Keratinocyte (primary cell): ENCODE results near the gene ISM1. TPM values are rescaled to one million over a fixed set of nuclear protein-coding genes. Genes with fewer than 3 reads are reported as not detected.

ENCODE experiments used
- DNase-seq: peaks from one replicate; pipeline ENCODE4 v3.0.0-alpha.2; 2011; ENCODE audit warnings: low read depth, missing footprints, low spot score
- FAIRE-seq: peaks from 2 replicates; lab custom pipeline; 2011; peaks lifted over from hg19 to GRCh38; lab: Jason Lieb, UNC
- H2AFZ ChIP-seq: 2 replicates; pipeline ENCODE4 v1.6.0; 2012; ENCODE audit warnings: low read length, control low read depth, inconsistent platforms; ENCODE audit not compliant: control insufficient read depth
- H3K27ac ChIP-seq: 2 replicates; pipeline ENCODE4 v1.5.1; 2011; ENCODE audit warnings: low read length; ENCODE audit not compliant: control insufficient read depth, insufficient read depth
- H3K27me3 ChIP-seq: 3 replicates; pipeline ENCODE4 v1.6.0; 2011; ENCODE audit warnings: low read length; ENCODE audit not compliant: control insufficient read depth, insufficient read depth; ENCODE audit errors: extremely low read depth
- H3K36me3 ChIP-seq, 2 experiments: 2 replicates in 1 of 2; 3 replicates in 1 of 2; pipeline ENCODE4 v1.5.1; 2011; ENCODE audit warnings: low read length in 2 of 2, mild to moderate bottlenecking in 1 of 2; ENCODE audit not compliant: control insufficient read depth in 2 of 2, insufficient read depth in 2 of 2; ENCODE audit errors: extremely low read depth in 1 of 2
- H3K4me1 ChIP-seq: 3 replicates; pipeline ENCODE4 v1.5.1; 2011; ENCODE audit warnings: low read length; ENCODE audit not compliant: control insufficient read depth, insufficient read depth; ENCODE audit errors: extremely low read depth
- H3K4me2 ChIP-seq: 3 replicates; pipeline ENCODE4 v1.6.0; 2011; ENCODE audit warnings: low read depth, low read length; ENCODE audit not compliant: control insufficient read depth, insufficient read depth; ENCODE audit errors: extremely low read depth
- H3K4me3 ChIP-seq, 3 experiments: fragments of 200-600 bp in 1 of 3; sonication (generic) in 1 of 3; 2 replicates in 2 of 3; 3 replicates in 1 of 3; pipeline ENCODE4 v1.5.1; 2011 to 2016; ENCODE audit warnings: low read length in 3 of 3, mild to moderate bottlenecking in 3 of 3, control low read depth in 2 of 3, inconsistent platforms in 1 of 3, low read depth in 1 of 3, mixed read lengths in 1 of 3, mixed run types in 1 of 3, moderate library complexity in 1 of 3; ENCODE audit not compliant: control insufficient read depth in 2 of 3, insufficient read depth in 2 of 3; ENCODE audit errors: extremely low read depth in 1 of 3
- H3K79me2 ChIP-seq: 2 replicates; pipeline ENCODE4 v1.6.0; 2012; ENCODE audit warnings: low read length; ENCODE audit not compliant: control insufficient read depth, insufficient read depth
- H3K9ac ChIP-seq: 3 replicates; pipeline ENCODE4 v1.6.0; 2011; ENCODE audit warnings: low read length; ENCODE audit not compliant: control insufficient read depth, insufficient read depth; ENCODE audit errors: extremely low read depth
- H3K9me1 ChIP-seq: 3 replicates; pipeline ENCODE4 v1.6.0; 2011; ENCODE audit warnings: low read length; ENCODE audit not compliant: control insufficient read depth, insufficient read depth; ENCODE audit errors: extremely low read depth
- H3K9me3 ChIP-seq: 2 replicates; pipeline ENCODE4 v1.5.1; 2012; ENCODE audit warnings: low read depth, low read length; ENCODE audit not compliant: control insufficient read depth
- H4K20me1 ChIP-seq: 3 replicates; pipeline ENCODE4 v1.6.0; 2011; ENCODE audit warnings: low read length; ENCODE audit not compliant: control insufficient read depth, insufficient read depth; ENCODE audit errors: extremely low read depth
- EZH2 ChIP-seq: IDR thresholded peaks from one replicate; pipeline ENCODE4 v1.6.1; 2012; ENCODE audit warnings: inconsistent platforms, mild to moderate bottlenecking, low read length, moderate library complexity
- dilution Hi-C: fragments of 300-500 bp; cut with MboI; formaldehyde crosslinking; loops from one replicate; pipeline ENCODE4 v1.7.0; 2020; ENCODE audit warnings: low sequenced_read_pairs; ENCODE audit not compliant: extremely low pct_ligation_motif_present
- polyA plus RNA-seq, 5 experiments: library from polyadenylated mRNA; depleted of rRNA in 3 of 5; stranded (reverse) in 3 of 5; stranded (forward) in 1 of 5; unstranded in 1 of 5; fragments of >200 nt; gene quantifications; 1 replicate in 1 of 5; 2 replicates in 3 of 5; 3 replicates in 1 of 5; pipeline versions ENCODE4 v1.2.1 to v1.2.3, GENCODE V29; 2011 to 2012; ENCODE audit warnings: missing spikeins in 2 of 5, low read depth in 1 of 5, low replicate concordance in 1 of 5
- TF ChIP-seq, protein P1 (sequence below), 3 experiments: IDR thresholded peaks in 1 of 3; conservative IDR thresholded peaks in 1 of 3; optimal IDR thresholded peaks in 1 of 3; 2 replicates in 2 of 3; 3 replicates in 1 of 3; pipeline versions ENCODE3 to v1.5.1; 2011; ENCODE audit warnings: low read length in 3 of 3, mild to moderate bottlenecking in 3 of 3, moderate library complexity in 2 of 3, control low read depth in 1 of 3, inconsistent platforms in 1 of 3; ENCODE audit not compliant: insufficient read depth in 2 of 3; ENCODE audit errors: extremely low read depth in 1 of 3

Gene ISM1
- polyA plus RNA-seq, 1 donor (not counting 4 experiments of a cell fraction or from before 2014, with no cell fraction given) = 3.3 TPM

DNA sequence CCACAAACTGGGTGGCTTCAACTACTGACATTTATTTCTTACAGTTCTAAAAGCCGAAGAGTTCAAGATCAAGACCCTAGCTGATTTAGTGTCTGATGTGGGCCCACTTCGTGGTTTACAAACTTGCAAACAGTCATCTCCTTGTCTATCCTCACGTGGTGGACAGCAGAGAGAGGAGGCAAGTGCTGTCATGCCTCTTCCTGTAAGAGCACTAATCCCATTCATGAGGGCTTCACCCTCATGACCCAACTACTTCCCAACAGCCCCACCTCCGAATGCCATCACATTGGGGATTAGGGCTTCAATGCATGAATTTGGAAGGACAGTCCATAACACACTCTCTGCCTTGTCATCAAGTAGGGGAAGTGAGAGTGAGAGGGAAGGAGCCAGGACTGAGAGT lies 15.6 kb upstream of the ISM1 start:
- Histone ChIP-seq H4K20me1 (no peaks in the 10 kb centered on the region), H3K4me2 (no peak overlapping the region), H3K9me3 (no peaks in the 10 kb centered on the region), H3K9ac (no peak overlapping the region), H3K79me2 (no peaks in the 10 kb centered on the region), H3K27ac (no peak overlapping the region), H2AFZ (no peak overlapping the region), H3K9me1 (no peaks in the 10 kb centered on the region), H3K4me1 (peaks cover 6% of the 10 kb centered on the region), H3K27me3 (no peaks in the 10 kb centered on the region), H3K36me3 (no peaks in the 10 kb centered on the region), H3K4me3 (no peak overlapping the region)
- DNase-seq (no peak), FAIRE-seq (no peak)
- dilution Hi-C loops = no loop called here
- TF ChIP-seq, protein P1, sequence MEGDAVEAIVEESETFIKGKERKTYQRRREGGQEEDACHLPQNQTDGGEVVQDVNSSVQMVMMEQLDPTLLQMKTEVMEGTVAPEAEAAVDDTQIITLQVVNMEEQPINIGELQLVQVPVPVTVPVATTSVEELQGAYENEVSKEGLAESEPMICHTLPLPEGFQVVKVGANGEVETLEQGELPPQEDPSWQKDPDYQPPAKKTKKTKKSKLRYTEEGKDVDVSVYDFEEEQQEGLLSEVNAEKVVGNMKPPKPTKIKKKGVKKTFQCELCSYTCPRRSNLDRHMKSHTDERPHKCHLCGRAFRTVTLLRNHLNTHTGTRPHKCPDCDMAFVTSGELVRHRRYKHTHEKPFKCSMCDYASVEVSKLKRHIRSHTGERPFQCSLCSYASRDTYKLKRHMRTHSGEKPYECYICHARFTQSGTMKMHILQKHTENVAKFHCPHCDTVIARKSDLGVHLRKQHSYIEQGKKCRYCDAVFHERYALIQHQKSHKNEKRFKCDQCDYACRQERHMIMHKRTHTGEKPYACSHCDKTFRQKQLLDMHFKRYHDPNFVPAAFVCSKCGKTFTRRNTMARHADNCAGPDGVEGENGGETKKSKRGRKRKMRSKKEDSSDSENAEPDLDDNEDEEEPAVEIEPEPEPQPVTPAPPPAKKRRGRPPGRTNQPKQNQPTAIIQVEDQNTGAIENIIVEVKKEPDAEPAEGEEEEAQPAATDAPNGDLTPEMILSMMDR (optimal IDR thresholded peaks at IDR 0.05 in 1 of 3, IDR thresholded peaks at IDR 0.05 in 1 of 3, conservative IDR thresholded peaks at IDR 0.05 in 1 of 3; ENCODE audit: extremely low read depth in 1 of 3, insufficient read depth in 2 of 3, low read length in 3 of 3) = no peak
- no peak for TF ChIP-seq EZH2

DNA sequence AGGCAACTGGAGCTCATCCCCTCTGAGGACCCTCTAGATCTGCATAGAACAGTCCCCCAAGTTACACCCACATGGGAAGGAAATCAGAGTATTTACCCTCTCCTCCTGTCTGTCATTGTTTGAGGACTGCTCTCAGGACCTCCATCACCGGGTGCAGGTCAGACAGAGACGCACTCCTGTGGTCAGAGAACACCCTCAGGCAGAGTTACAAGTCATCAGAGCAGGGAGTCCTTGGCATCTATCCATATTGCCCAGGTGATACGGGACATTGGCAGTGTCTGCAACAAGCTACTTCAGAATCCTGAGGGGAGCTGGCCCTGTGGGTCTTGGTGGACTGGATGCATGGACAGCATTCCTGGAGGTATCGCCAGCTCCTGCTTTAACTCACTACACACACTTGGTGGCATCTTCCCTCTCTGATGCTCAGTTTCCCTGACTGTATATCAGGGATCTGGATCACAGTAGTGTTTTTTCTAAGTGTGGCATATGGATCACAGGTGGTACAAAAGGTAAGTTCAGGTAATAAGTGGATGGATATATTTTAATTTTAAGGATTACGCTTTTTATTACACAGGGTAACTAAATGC lies 15.1 kb upstream of the ISM1 start:
- no peaks in the 10 kb centered on the region for H3K79me2 ChIP-seq
- H3K4me1 ChIP-seq = peaks cover 6% of the 10 kb centered on the region

More for the DNA sequence above, 15.1 kb upstream of the ISM1 start:
- Histone ChIP-seq H4K20me1 (no peaks in the 10 kb centered on the region), H3K9me1 (no peaks in the 10 kb centered on the region), H3K27ac (no peak overlapping the region), H3K4me3 (no peak overlapping the region), H3K27me3 (no peaks in the 10 kb centered on the region), H3K9me3 (no peaks in the 10 kb centered on the region), H3K4me2 (no peak overlapping the region), H3K9ac (no peak overlapping the region), H3K36me3 (no peaks in the 10 kb centered on the region), H2AFZ (no peak overlapping the region)
- peak; percentile 15 for DNase-seq
- TF ChIP-seq, protein P1 (optimal IDR thresholded peaks at IDR 0.05 in 1 of 3, IDR thresholded peaks at IDR 0.05 in 1 of 3, conservative IDR thresholded peaks at IDR 0.05 in 1 of 3; ENCODE audit: extremely low read depth in 1 of 3, insufficient read depth in 2 of 3, low read length in 3 of 3) = peak in 1 of 3 experiments; percentile 39
- no peak for TF ChIP-seq EZH2
- FAIRE-seq = peak; percentile 72
- dilution Hi-C loops = no loop called here
